ENCODE measurements around the gene PROP1.
"Not testable (repeated sequence)": the region's sequence is repeated elsewhere in the genome, so short reads cannot be mapped to it uniquely, and the experiment has no call there.

PROP1 gene

DNA sequence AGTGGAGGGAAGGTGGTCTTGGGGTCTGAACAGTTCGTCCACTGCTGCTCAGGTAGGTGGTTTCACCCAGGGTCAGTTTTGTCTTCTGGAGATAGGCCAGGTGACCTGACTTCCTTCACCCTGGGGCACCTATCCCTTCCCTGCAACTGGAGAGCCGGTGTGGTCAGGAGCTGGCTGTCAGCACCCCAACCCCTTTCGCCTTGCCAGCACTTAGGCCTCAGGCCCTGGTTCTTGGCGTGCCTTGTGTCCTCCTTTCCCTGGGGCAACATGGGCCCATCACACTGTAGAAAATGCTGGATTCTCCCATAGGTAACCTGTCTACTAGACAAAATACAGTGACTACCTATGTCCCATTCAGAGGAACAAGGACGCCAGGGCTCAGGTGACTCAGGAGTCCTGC, 13.1 kb downstream of the PROP1 start:
- in situ Hi-C loops (cut with MboI; ENCODE audit: low sequenced_read_pairs), result no loop called here

DNA sequence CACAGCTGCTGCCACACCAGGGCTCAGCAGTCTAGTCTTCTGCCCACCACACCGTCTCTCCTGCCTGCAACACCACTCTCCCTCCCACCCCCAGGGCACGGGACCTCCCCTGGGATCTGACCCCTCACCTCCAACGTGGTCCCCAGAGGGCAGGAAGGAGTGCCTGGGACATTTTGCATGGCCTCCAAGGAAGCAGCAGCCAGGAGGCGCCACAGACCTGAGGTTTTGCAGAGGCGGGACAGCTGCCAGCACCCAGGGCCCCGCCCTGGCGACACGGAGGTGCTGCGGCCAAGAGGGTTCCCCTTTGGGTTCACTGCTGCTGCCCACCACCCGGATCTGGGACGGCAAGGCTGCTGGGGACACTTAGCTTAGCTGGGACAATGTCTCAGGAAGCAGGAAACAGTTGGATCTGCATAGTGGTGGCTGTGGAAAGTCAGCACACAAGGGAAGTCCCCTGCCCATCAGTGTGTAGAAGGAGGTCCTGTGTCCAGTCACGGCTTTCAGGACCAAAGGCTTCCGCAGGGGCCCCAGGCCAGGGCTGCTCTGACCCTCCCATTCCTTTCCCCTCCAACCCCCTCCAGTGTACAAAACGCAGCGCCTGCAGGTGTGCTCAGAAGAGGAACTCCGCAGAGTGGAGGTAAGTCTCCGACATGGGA, 13.8 kb downstream of the PROP1 start:
- in situ Hi-C loops (cut with MboI; ENCODE audit: low sequenced_read_pairs), result no loop called here

DNA sequence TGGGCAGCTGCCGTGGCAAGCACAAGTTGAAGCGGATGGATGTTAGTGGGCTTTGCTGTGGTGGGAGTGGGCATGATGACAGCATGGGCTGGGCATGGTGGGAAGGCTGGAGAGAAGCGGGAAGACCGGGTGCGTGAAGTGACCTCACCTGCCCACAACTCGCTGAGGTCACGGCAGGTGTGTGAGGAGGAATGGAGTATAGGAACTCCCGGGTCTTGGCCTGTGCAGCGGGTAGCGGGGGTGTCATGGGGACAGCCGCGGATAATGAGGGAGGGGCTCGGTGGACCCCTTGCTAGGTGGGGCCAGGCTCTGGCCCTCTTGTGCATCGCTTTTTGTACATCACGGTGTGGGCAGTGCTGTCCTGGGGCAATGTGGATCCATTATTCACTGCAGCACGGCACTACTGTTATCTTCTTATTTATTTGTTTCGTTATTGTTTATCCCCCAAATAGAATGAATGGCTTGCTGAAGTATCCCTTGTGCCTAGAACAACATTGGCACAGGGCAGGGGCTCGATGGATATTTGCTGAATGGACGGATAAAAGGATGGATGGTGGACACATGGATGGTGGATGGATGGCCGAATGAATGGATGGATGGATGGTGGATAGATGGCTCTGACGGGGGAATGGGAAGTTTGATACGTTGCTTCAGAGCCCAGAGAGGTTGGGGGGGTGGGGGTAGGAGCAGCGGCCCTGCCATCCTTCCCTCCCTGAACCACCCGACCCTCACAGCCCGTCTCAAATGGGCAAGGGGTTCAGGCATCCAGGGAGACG, 14.6 kb downstream of the PROP1 start:
- in situ Hi-C loops (cut with MboI; ENCODE audit: low sequenced_read_pairs), result no loop called here

DNA sequence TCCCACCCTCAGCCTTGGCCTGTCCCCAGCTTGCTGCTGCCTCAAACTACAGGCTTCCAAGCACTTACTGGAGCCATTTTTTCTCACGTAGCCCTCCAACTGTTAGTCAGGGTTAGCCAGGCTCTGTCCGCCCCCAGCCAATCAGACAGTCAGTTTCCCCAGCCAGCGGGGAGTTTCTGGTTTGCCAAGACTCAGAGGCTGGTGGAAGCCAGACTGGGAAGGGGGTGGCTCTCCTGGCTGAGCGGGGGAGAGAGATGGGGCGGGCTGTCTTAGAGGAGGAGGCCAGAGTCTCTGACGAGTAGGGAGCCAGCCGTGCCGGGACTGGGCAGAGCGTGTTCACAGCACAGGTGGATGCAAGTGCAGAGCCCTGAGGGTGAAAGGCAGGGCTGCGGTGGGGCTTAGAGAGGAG, 15.3 kb downstream of the PROP1 start:
- in situ Hi-C loops (cut with MboI; ENCODE audit: low sequenced_read_pairs), result no loop called here

DNA sequence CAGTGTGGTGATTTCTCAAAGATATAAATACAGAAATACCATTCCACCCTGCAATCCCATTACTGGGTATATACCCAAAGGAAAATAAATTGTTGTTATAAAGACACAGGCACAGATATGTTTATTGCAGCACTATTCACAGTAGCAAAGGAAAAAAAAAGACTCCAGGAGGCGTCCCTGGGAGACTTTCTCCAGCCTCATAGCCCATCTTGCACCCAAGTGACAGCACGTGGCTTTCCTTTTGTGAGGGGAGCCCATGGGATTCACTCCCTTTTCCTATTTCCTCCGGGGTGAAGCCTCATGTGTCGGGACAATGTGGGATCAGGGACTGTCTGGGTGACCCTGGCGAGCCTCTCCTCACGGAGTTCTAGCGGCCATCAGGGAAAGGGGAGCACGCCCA, 18.4 kb downstream of the PROP1 start:
- in situ Hi-C loops (cut with MboI; ENCODE audit: low sequenced_read_pairs), result not testable (repeated sequence)

DNA sequence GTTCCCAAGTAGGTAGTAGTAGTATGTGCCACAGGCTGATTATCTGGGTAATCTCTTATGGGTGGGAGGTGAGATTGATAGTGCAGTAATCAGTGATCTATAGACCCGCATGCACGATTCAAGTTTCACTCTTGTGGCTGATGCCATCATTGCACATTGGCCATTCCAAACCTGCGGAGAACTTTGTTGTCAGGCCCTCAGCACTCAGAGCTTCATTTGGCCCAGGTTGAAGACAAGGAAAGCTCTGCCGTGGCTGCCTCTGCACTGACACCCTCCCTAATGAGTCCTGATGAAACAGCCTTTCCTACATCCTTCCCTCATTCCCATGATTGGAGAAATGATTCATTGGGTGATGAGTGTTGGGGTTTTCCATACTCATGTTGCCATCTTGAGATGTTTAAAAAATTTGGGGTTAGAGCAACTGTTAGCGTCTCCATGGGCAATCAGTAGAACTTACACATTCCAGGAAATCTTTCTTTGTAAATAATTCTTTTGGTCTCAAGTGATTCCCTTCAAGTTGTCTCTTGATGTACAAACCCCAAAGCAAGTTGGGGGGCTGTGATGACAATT, 22.9 kb downstream of the PROP1 start:
- in situ Hi-C loops (cut with MboI; ENCODE audit: low sequenced_read_pairs), result no loop called here

GRCh38 chr5:177972613-177973012, 23.4 kb downstream of the PROP1 start:
- in situ Hi-C loops (cut with MboI; ENCODE audit: low sequenced_read_pairs), result no loop called here

GRCh38 chr5:177972014-177972413, 24.0 kb downstream of the PROP1 start:
- in situ Hi-C loops (cut with MboI; ENCODE audit: low sequenced_read_pairs), result not testable (repeated sequence)

DNA sequence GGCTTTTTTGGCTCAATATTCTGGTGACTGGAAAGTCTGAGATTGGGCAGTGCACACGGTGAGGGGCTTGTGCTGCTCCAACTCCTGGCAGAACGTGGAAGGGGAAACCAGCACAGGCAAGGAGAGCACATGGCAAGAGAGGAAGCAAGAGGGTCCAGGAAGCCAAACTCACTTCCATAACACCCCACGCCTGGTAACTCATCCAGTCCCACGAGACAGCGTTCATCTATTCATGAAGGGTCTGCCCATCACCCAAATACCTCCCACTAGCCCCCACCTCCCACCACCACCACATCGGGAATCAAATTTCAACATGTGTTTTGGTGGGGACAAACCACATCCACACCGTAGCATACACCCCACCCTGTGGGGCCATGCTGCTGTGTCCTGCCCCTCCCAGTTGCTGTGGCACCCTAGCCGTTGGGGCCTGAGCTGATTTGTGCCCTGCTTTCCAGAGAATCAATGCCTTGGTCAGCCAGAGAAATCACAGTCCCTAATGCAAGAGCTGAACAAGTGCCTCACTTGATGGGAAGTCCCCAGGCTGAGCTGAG, 27.3 kb downstream of the PROP1 start:
- in situ Hi-C loops (cut with MboI; ENCODE audit: low sequenced_read_pairs), result no loop called here

- in situ Hi-C loops (cut with MboI; ENCODE audit: low sequenced_read_pairs), result no loop called here
Measured at GRCh38 chr5:177967221-177967887, 28.7 kb downstream of the PROP1 start.

GRCh38 chr5:177966839-177967166, 29.2 kb downstream of the PROP1 start:
- in situ Hi-C loops (cut with MboI; ENCODE audit: low sequenced_read_pairs), result no loop called here

GRCh38 chr5:177966009-177966838, 29.8 kb downstream of the PROP1 start:
- in situ Hi-C loops (cut with MboI; ENCODE audit: low sequenced_read_pairs), result no loop called here

GRCh38 chr5:177964471-177964870, 31.6 kb downstream of the PROP1 start:
- in situ Hi-C loops (cut with MboI; ENCODE audit: low sequenced_read_pairs), result no loop called here

- in situ Hi-C loops (cut with MboI; ENCODE audit: low sequenced_read_pairs), result no loop called here
Measured at GRCh38 chr5:177963966-177964365, 32.1 kb downstream of the PROP1 start.

DNA sequence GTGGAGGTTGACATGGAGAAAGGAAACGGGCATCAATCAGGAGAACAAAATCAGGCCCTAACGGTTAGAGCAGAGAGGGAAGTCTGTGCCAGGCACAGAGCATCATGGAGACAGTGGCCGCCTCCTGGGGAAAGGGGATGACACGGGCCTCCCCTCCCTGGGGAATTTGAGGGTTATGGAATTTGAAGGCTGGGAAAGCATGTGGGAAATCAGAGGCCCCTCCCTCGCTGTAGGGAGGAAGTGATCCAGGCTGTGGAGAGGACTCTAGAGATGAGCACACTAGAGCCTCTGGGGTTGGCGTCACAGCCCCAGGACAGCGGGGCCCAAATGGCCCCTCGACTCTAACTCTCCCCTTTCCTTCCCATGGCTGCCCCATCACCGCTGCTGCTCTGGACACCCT, 36.7 kb downstream of the PROP1 start:
- in situ Hi-C loops (cut with MboI; ENCODE audit: low sequenced_read_pairs), result loop anchor here (10.0 kb wide), 1 partner anchor 1555 kb away; no protein-coding TSS in a partner anchor

GRCh38 chr5:177958696-177959095, 37.3 kb downstream of the PROP1 start:
- in situ Hi-C loops (cut with MboI; ENCODE audit: low sequenced_read_pairs), result loop anchor here (10.0 kb wide), 1 partner anchor 1556 kb away; no protein-coding TSS in a partner anchor

GRCh38 chr5:177957241-177957640, 38.8 kb downstream of the PROP1 start:
- in situ Hi-C loops (cut with MboI; ENCODE audit: low sequenced_read_pairs), result loop anchor here (10.0 kb wide), 1 partner anchor 1558 kb away; no protein-coding TSS in a partner anchor

- in situ Hi-C loops (cut with MboI; ENCODE audit: low sequenced_read_pairs), result loop anchor here (10.0 kb wide), 1 partner anchor 1562 kb away; no protein-coding TSS in a partner anchor
Measured at GRCh38 chr5:177953101-177953500, 42.9 kb downstream of the PROP1 start.

DNA sequence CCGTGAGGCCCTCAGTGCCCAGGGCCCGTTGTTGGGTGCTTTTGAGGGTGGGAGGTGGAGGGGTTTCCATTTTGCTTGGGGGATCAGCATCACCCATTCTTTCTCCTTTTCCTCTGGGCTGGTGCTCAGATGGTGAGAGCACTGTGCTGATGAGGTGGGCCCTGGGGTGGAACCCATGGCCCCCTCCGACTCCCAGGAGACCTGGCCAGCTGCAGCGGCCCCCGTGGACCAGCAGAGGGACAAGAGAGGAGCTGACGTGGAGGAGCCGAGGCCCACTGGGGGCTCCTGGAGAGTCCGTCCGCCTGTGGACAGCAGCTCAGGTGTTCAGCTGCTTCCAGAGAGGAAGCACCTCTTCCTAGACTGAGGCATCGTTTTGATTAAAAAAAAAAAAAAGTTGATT, 46.4 kb downstream of the PROP1 start:
- in situ Hi-C loops (cut with MboI; ENCODE audit: low sequenced_read_pairs), result loop anchor here (10.0 kb wide), 1 partner anchor 1565 kb away; no protein-coding TSS in a partner anchor

- in situ Hi-C loops (cut with MboI; ENCODE audit: low sequenced_read_pairs), result not testable (repeated sequence)
Measured at GRCh38 chr5:177949065-177949464, 47.0 kb downstream of the PROP1 start.
